B cell (primary cell): Measurements from ENCODE around the gene AK8.

Experiments
- EZH2 ChIP-seq: IDR thresholded peaks from 2 replicates; pipeline ENCODE4 v1.6.1; 2012; ENCODE audit warnings: borderline replicate concordance, low read depth, mild to moderate bottlenecking, moderate library complexity, low read length; ENCODE audit not compliant: insufficient read depth, poor library complexity, severe bottlenecking
- TF ChIP-seq, protein P1 (sequence below): fragments of 200-600 bp; IDR thresholded peaks from one replicate; pipeline ENCODE4 v1.8.0; 2022; ENCODE audit warnings: antibody characterized with exemption, mild to moderate bottlenecking

DNA sequence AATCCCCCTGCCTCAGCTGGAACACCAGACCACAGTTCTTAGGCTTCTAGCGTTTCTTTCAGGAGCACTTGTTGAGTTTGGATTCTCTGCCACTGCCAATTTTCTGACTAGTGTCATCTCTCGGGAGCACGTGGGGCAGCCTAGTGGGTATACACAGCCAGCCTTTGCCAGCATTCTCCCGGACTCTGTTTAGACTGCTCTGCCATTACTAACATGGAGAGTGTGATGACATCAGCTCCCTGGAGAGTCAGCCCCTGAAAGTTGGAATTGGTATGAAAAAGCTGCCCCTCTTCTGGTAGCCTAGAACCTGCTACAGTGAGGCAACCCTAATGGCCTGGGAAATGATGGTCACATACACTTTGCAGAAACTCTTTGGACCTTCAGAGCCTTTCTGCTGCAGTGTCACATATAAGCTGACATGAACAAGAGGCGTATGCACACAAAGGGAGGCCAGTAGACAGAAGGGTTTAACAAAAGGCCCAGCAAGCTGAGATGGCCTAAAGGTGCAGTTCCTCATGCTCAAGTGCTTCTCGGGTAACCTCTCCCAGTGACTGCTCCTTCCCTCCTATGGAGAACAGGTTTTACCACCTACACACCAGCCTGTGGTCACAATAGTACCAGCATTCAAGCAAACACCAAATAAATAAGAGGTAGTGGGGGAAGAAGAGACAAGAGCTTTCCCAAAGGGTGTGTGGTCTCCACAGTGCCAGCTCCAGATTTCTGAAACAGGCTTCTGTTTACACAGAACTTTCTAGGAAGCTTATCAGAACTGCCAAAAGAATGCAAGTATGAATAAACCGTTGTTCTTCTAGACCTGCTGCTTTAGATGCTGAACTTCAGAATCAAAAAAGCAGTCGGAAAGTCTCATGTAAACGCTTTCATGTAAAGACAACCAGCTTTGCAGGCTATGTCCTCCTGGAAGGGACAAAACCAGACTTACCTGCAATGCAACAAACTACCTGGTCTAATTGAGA is 17.1 kb upstream of the AK8 start:
- TF ChIP-seq, protein P1, sequence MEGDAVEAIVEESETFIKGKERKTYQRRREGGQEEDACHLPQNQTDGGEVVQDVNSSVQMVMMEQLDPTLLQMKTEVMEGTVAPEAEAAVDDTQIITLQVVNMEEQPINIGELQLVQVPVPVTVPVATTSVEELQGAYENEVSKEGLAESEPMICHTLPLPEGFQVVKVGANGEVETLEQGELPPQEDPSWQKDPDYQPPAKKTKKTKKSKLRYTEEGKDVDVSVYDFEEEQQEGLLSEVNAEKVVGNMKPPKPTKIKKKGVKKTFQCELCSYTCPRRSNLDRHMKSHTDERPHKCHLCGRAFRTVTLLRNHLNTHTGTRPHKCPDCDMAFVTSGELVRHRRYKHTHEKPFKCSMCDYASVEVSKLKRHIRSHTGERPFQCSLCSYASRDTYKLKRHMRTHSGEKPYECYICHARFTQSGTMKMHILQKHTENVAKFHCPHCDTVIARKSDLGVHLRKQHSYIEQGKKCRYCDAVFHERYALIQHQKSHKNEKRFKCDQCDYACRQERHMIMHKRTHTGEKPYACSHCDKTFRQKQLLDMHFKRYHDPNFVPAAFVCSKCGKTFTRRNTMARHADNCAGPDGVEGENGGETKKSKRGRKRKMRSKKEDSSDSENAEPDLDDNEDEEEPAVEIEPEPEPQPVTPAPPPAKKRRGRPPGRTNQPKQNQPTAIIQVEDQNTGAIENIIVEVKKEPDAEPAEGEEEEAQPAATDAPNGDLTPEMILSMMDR = no peak
- TF ChIP-seq EZH2 = no peak
